Measurements from ENCODE around the gene GRAMD1A.

GRCh38 chr19:34960103-34960805 is 39.9 kb upstream of the GRAMD1A start:
- TF ChIP-seq, protein P1, sequence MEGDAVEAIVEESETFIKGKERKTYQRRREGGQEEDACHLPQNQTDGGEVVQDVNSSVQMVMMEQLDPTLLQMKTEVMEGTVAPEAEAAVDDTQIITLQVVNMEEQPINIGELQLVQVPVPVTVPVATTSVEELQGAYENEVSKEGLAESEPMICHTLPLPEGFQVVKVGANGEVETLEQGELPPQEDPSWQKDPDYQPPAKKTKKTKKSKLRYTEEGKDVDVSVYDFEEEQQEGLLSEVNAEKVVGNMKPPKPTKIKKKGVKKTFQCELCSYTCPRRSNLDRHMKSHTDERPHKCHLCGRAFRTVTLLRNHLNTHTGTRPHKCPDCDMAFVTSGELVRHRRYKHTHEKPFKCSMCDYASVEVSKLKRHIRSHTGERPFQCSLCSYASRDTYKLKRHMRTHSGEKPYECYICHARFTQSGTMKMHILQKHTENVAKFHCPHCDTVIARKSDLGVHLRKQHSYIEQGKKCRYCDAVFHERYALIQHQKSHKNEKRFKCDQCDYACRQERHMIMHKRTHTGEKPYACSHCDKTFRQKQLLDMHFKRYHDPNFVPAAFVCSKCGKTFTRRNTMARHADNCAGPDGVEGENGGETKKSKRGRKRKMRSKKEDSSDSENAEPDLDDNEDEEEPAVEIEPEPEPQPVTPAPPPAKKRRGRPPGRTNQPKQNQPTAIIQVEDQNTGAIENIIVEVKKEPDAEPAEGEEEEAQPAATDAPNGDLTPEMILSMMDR (IDR thresholded peaks at IDR 0.05): no peak
- TF ChIP-seq ZFX (IDR thresholded peaks at IDR 0.05; ENCODE audit: borderline replicate concordance): no peak

Measured in 22Rv1 (cell line).